ENCODE measurements around the gene KRI1.

DNA sequence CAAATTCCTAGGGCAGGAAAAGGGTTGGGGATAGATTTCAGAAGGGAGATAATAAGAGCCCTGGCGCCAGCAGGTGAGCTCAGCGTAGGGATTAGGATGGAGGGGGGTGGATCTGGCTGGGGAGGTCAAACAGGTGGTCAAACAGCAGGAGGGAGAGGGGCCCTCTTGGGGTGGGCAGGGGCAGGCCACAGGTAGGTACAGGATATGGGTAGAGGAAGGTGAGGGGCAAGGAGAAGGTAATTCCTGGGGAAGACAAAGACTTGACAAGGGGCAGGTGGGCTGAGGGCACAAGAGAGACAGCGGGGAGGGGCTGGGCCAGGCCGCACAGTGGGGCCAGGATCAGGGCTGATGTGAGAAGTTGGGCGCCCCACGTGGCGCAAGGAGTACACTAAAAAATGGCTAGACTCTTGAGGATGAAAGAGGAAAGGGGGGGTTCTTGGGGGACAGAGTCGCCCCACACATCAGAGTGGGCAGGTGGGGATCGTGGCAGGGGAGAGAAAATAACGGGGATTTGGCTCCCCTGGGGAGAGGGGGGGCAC lies 713 bp downstream of the KRI1 start:
- TF ChIP-seq, protein P1, sequence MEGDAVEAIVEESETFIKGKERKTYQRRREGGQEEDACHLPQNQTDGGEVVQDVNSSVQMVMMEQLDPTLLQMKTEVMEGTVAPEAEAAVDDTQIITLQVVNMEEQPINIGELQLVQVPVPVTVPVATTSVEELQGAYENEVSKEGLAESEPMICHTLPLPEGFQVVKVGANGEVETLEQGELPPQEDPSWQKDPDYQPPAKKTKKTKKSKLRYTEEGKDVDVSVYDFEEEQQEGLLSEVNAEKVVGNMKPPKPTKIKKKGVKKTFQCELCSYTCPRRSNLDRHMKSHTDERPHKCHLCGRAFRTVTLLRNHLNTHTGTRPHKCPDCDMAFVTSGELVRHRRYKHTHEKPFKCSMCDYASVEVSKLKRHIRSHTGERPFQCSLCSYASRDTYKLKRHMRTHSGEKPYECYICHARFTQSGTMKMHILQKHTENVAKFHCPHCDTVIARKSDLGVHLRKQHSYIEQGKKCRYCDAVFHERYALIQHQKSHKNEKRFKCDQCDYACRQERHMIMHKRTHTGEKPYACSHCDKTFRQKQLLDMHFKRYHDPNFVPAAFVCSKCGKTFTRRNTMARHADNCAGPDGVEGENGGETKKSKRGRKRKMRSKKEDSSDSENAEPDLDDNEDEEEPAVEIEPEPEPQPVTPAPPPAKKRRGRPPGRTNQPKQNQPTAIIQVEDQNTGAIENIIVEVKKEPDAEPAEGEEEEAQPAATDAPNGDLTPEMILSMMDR (IDR thresholded peaks at IDR 0.05) = no peak
- TF ChIP-seq ZFX (IDR thresholded peaks at IDR 0.05; ENCODE audit: borderline replicate concordance) = no peak
